AG04449 (cell line): ENCODE measurements around the gene WFDC8.
"Not testable (repeated sequence)": the region's sequence is repeated elsewhere in the genome, so short reads cannot be mapped to it uniquely, and the experiment has no call there.

Experiments used
- CTCF ChIA-PET: fragments of 350-600 bp; formaldehyde crosslinking; extraction: SDS; loops from one replicate; lab custom pipeline; 2021; ENCODE audit warnings: antibody characterized with exemption; lab: Yijun Ruan, JAX
- POLR2A ChIA-PET: fragments of 400-600, 350-600 bp; formaldehyde crosslinking; extraction: SDS; loops from one replicate; lab custom pipeline; 2020; ENCODE audit warnings: antibody characterized with exemption, inconsistent platforms; lab: Yijun Ruan, JAX
- DNase-seq: peaks from one replicate; pipeline ENCODE4 v3.0.0-alpha.2; 2010; ENCODE audit warnings: low read depth, low spot score
- H3K4me3 ChIP-seq: 2 replicates; pipeline ENCODE4 v1.5.1; 2011; ENCODE audit warnings: low read depth, mild to moderate bottlenecking, control low read depth, low read length
- CTCF ChIP-seq: IDR thresholded peaks from one replicate; pipeline ENCODE4 v1.5.1; 2011; ENCODE audit warnings: mild to moderate bottlenecking, moderate library complexity, low read length, control low read depth, inconsistent platforms; ENCODE audit not compliant: insufficient read depth; ENCODE audit errors: missing control alignments

The WFDC8 gene

GRCh38 chr20:45583502-45583901, 4.4 kb upstream of the WFDC8 start:
- ChIA-PET CTCF (interaction anchor here (0.8 kb wide), 1 partner anchor 188 kb away, joined by 3 read pairs; no protein-coding TSS in a partner anchor), POLR2A (no interaction called here)
- no peak overlapping the region for H3K4me3 ChIP-seq
- no peak for TF ChIP-seq CTCF
- no peak for DNase-seq

GRCh38 chr20:45581702-45582101, 2.6 kb upstream of the WFDC8 start:
- H3K4me3 ChIP-seq: no peak overlapping the region
- no peak for TF ChIP-seq CTCF
- ChIA-PET POLR2A (no interaction called here), CTCF (no interaction called here)
- DNase-seq: no peak

- POLR2A ChIA-PET: no interaction called here
Measured at GRCh38 chr20:45578231-45578630, 853 bp downstream of the WFDC8 start.

GRCh38 chr20:45576995-45577394, 2.1 kb downstream of the WFDC8 start:
- POLR2A ChIA-PET: no interaction called here
- no peak overlapping the region for H3K4me3 ChIP-seq
- peak; percentile 37 for DNase-seq
- CTCF ChIA-PET: no interaction called here
- TF ChIP-seq CTCF: no peak

More at GRCh38 chr20:45578231-45578630, 853 bp downstream of the WFDC8 start:
- CTCF ChIA-PET: interaction anchor here (3.4 kb wide), 1 partner anchor 192 kb away, joined by 13 read pairs; no protein-coding TSS in a partner anchor
- no peak overlapping the region for H3K4me3 ChIP-seq
- no peak for DNase-seq
- no peak for TF ChIP-seq CTCF

- CTCF ChIA-PET: interaction anchor here (1.3 kb wide), 1 partner anchor 195 kb away, joined by 4 read pairs; no protein-coding TSS in a partner anchor
- POLR2A ChIA-PET: no interaction called here
- no peak for TF ChIP-seq CTCF
- no peak overlapping the region for H3K4me3 ChIP-seq
- no peak for DNase-seq
Measured at GRCh38 chr20:45575931-45576330, 3.2 kb downstream of the WFDC8 start.

GRCh38 chr20:45569650-45570049, 9.4 kb downstream of the WFDC8 start:
- DNase-seq, CTCF ChIA-PET, POLR2A ChIA-PET, H3K4me3 ChIP-seq: not testable (repeated sequence)

GRCh38 chr20:45564760-45565276, 14.3 kb downstream of the WFDC8 start:
- no peak for DNase-seq
- TF ChIP-seq CTCF: no peak
- ChIA-PET CTCF (no interaction called here), POLR2A (no interaction called here)
- no peak overlapping the region for H3K4me3 ChIP-seq
